ENCODE measurements around the gene ZNF280D.

The ZNF280D gene

GRCh38 chr15:56619887-56620286, 113.4 kb downstream of the ZNF280D start:
- DNase-seq = no peak

GRCh38 chr15:56617628-56618027, 115.7 kb downstream of the ZNF280D start:
- DNase-seq = no peak

- DNase-seq = peak; percentile 65
Measured at GRCh38 chr15:56616551-56616950, 116.8 kb downstream of the ZNF280D start.

GRCh38 chr15:56613811-56614210, 119.5 kb downstream of the ZNF280D start:
- DNase-seq = no peak

GRCh38 chr15:56608993-56609392, 124.3 kb downstream of the ZNF280D start:
- DNase-seq = no peak

GRCh38 chr15:56608140-56608778, 125.0 kb downstream of the ZNF280D start:
- DNase-seq = no peak

GRCh38 chr15:56602253-56602652, 131.1 kb downstream of the ZNF280D start:
- DNase-seq = no peak

GRCh38 chr15:56600380-56600779, 132.9 kb downstream of the ZNF280D start:
- no peak for DNase-seq

- DNase-seq = no peak
Measured at GRCh38 chr15:56598991-56599390, 134.3 kb downstream of the ZNF280D start.

GRCh38 chr15:56587686-56588085, 145.6 kb downstream of the ZNF280D start:
- no peak for DNase-seq

- DNase-seq = no peak
Measured at GRCh38 chr15:56586206-56586605, 147.1 kb downstream of the ZNF280D start.

GRCh38 chr15:56582785-56583184, 150.5 kb downstream of the ZNF280D start:
- no peak for DNase-seq
